Upper lobe of left lung (tissue), 4 donors: Measurements from ENCODE around the gene DOCK1.

Experiments
- CTCF ChIP-seq, 6 experiments: fragments of 450-650 bp in 4 of 6; fragments of 200-600 bp in 2 of 6; sonication (generic) in 2 of 6; IDR thresholded peaks; one replicate each; pipeline ENCODE4 v1.5.1; 2016 to 2019; ENCODE audit warnings: antibody characterized with exemption in 6 of 6
- EP300 ChIP-seq, 4 donors: sonication (generic); formaldehyde crosslinking; IDR thresholded peaks; one replicate each; pipeline ENCODE4 v1.5.1; 2017; ENCODE audit warnings: antibody characterized with exemption in 4 of 4, control low read depth in 2 of 4

- TF ChIP-seq EP300 (IDR thresholded peaks at IDR 0.05) = no peak
- no peak for TF ChIP-seq CTCF (IDR thresholded peaks at IDR 0.05)
Measured at GRCh38 chr10:126904818-126905701, at the start of gene DOCK1.
